ENCODE measurements around the gene ULK4. TPM values are rescaled to one million over a fixed set of nuclear protein-coding genes. Genes with fewer than 3 reads are reported as not detected.

ULK4 gene
- total RNA-seq, 1 experiment from 2014 or later = 6.3 TPM

- intact Hi-C loops (cut with micrococcal nuclease) = no loop called here
- H3K27ac ChIP-seq (ENCODE audit: low read depth, low read length) = no peak overlapping the region
- TF ChIP-seq ZNF274 (IDR thresholded peaks at IDR 0.05; ENCODE audit: low read depth, low read length) (no peak), ZFX (IDR thresholded peaks at IDR 0.05) (no peak), POLR2A (IDR thresholded peaks at IDR 0.05; ENCODE audit: borderline replicate concordance, extremely low read depth, insufficient read depth, insufficient read length) (no peak), JUND (IDR thresholded peaks at IDR 0.05) (no peak), CBX3 (IDR thresholded peaks at IDR 0.05; ENCODE audit: low read depth) (no peak), POLR2AphosphoS5 (IDR thresholded peaks at IDR 0.05; ENCODE audit: low read depth, low read length) (no peak), FOSL1 (IDR thresholded peaks at IDR 0.05; ENCODE audit: low read depth) (no peak), ELF1 (IDR thresholded peaks at IDR 0.05; ENCODE audit: borderline replicate concordance, low read depth) (no peak), RAD21 (IDR thresholded peaks at IDR 0.05; ENCODE audit: low read depth) (no peak), EZH2 (IDR thresholded peaks at IDR 0.05) (no peak)
- TF ChIP-seq, protein P1, sequence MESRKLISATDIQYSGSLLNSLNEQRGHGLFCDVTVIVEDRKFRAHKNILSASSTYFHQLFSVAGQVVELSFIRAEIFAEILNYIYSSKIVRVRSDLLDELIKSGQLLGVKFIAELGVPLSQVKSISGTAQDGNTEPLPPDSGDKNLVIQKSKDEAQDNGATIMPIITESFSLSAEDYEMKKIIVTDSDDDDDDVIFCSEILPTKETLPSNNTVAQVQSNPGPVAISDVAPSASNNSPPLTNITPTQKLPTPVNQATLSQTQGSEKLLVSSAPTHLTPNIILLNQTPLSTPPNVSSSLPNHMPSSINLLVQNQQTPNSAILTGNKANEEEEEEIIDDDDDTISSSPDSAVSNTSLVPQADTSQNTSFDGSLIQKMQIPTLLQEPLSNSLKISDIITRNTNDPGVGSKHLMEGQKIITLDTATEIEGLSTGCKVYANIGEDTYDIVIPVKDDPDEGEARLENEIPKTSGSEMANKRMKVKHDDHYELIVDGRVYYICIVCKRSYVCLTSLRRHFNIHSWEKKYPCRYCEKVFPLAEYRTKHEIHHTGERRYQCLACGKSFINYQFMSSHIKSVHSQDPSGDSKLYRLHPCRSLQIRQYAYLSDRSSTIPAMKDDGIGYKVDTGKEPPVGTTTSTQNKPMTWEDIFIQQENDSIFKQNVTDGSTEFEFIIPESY (IDR thresholded peaks at IDR 0.05; ENCODE audit: extremely low read depth, insufficient replicate concordance, low read length) = no peak
- TF ChIP-seq, protein P2, sequence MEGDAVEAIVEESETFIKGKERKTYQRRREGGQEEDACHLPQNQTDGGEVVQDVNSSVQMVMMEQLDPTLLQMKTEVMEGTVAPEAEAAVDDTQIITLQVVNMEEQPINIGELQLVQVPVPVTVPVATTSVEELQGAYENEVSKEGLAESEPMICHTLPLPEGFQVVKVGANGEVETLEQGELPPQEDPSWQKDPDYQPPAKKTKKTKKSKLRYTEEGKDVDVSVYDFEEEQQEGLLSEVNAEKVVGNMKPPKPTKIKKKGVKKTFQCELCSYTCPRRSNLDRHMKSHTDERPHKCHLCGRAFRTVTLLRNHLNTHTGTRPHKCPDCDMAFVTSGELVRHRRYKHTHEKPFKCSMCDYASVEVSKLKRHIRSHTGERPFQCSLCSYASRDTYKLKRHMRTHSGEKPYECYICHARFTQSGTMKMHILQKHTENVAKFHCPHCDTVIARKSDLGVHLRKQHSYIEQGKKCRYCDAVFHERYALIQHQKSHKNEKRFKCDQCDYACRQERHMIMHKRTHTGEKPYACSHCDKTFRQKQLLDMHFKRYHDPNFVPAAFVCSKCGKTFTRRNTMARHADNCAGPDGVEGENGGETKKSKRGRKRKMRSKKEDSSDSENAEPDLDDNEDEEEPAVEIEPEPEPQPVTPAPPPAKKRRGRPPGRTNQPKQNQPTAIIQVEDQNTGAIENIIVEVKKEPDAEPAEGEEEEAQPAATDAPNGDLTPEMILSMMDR (IDR thresholded peaks at IDR 0.05 in 2 of 3, conservative IDR thresholded peaks at IDR 0.05 in 1 of 3; ENCODE audit: borderline replicate concordance in 1 of 3, insufficient read depth in 1 of 3, low read depth in 2 of 3, low read length in 2 of 3) = no peak
- RAD21 ChIA-PET (ENCODE audit: low non-redundant PET in 1 of 2, low total read pairs in 2 of 2, uncharacterized antibody in 2 of 2, unreplicated experiment in 2 of 2) = no interaction called here
- no TSS peak for BruUV-seq (replicated peaks)
- no peak overlapping the region for H3K9ac ChIP-seq (ENCODE audit: low read length)
- no peaks in the 10 kb centered on the region for H3K9me3 ChIP-seq (ENCODE audit: control insufficient read depth in 1 of 2, insufficient read depth in 1 of 2, low read depth in 1 of 2, low read length in 2 of 2)
- H3K4me3 ChIP-seq (replicated peaks in 1 of 2; ENCODE audit: low read depth in 1 of 2, low read length in 2 of 2) = no peak overlapping the region
- no peaks in the 10 kb centered on the region for H3K4me1 ChIP-seq (ENCODE audit: control insufficient read depth in 1 of 2, insufficient read depth in 2 of 2, low read length in 2 of 2)
- no peaks in the 10 kb centered on the region for H3K27me3 ChIP-seq (ENCODE audit: insufficient read depth, low read length)
- no peak for DNase-seq (ENCODE audit: low read depth, low spot score)
- CTCF ChIA-PET = no interaction called here
- H2AFZ ChIP-seq (ENCODE audit: low read depth, low read length, poor library complexity, severe bottlenecking) = no peak overlapping the region
- no peaks in the 10 kb centered on the region for H3K9me2 ChIP-seq (ENCODE audit: insufficient read depth)
- no peaks in the 10 kb centered on the region for H3K36me3 ChIP-seq (ENCODE audit: control insufficient read depth in 1 of 2, insufficient read depth in 2 of 2, low read length in 2 of 2)
- no peaks in the 10 kb centered on the region for H4K20me1 ChIP-seq (ENCODE audit: insufficient read depth)
- POLR2A ChIA-PET = interaction anchor here (0.6 kb wide), 1 partner anchor 258 kb away, joined by 3 read pairs; no protein-coding TSS in a partner anchor
- no peak overlapping the region for H3K4me2 ChIP-seq (ENCODE audit: low read length)
- H3K79me2 ChIP-seq (ENCODE audit: insufficient read depth, low read length) = no peaks in the 10 kb centered on the region
- no peak for ATAC-seq
Measured at GRCh38 chr3:41430391-41430790, 531.5 kb downstream of the ULK4 start.
